GM19324 (cell line): Measurements from ENCODE around the gene NPW.

Experiments
- ATAC-seq: cut with Tn5 transposase; IDR thresholded peaks from one replicate; pipeline ENCODE4 v1.9.1; 2021; ENCODE audit warnings: mild to moderate bottlenecking, moderate library complexity; ENCODE audit not compliant: unreplicated experiment, low FRiP score

The NPW gene

DNA sequence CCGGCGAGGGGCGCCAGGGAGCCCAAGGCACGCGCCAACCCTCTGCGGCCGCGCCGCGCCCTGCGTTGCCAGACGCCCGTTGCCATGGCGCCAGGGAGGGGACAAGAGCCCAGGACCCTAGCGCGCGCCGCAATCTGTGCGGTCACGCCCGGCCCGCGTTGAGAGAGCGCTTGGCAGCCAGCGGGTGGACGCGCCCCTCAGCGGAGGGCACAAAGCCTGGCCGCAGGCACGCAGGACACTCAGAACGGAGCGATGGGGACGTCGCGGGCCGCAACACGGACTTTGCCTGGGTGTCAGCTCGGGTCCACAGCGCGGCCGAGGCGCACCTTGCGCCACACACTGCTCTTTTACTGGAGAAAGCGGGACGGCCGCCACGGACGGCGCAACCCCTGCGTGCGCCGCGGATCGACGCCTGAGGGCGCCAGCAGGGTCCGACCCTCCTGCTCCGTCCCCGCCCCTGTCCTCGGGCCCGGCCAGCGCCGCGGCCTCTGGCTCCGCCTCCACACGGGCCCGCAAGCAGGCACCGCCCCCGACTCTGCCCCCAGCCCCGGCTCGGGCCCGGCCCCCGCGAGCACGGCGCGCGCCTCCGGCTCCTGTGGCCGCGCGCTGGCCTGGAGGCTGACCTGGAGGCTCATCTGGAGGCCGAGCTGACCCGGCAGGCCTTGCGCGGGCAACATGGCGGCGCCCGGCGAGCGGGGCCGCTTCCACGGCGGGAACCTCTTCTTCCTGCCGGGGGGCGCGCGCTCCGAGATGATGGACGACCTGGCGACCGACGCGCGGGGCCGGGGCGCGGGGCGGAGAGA lies 35.8 kb upstream of the NPW start, which contains the start of gene GFER:
TSS of gene GFER (plus strand) at position 650 of the 803 bp plus-strand sequence. CDS start at position 676, 26 bp downstream.
- peak; percentile 86 for ATAC-seq

DNA sequence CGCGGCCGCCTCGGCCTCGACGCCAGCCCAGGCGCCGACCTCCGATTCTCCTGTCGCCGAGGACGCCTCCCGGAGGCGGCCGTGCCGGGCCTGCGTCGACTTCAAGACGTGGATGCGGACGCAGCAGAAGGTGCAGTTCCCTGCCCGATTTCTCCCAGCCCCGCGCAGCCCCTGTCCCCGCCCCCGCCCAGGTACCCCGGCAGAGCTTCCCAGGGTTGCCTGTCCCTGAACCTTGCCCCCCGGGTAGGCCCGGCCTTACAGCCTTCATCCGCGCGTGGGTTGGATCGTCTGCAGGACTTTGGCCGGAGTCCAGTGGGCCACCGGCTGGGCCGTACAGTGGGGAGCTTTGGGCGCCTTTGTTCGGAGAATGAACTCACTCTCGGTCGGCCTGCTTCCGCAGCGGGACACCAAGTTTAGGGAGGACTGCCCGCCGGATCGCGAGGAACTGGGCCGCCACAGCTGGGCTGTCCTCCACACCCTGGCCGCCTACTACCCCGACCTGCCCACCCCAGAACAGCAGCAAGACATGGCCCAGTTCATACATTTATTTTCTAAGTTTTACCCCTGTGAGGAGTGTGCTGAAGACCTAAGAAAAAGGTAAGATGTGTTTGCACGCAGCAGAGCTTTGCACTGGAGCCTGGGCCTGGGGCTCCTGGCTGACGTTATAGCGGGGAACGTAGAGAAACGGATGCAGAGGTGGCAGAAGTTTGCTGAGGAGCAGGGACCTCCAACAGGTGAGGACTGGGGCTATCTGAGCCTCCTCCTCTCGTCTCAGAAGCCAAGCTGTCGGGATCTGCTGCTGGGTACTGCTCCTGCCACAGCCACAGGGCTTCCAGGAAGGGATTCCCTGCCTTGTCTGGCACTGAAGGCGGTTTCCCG lies 35.0 kb upstream of the NPW start:
- ATAC-seq: peak; percentile 11

GRCh38 chr16:1985466-1986150 lies 34.0 kb upstream of the NPW start:
- ATAC-seq: no peak

GRCh38 chr16:1987198-1987597 lies 32.4 kb upstream of the NPW start:
- ATAC-seq: no peak

DNA sequence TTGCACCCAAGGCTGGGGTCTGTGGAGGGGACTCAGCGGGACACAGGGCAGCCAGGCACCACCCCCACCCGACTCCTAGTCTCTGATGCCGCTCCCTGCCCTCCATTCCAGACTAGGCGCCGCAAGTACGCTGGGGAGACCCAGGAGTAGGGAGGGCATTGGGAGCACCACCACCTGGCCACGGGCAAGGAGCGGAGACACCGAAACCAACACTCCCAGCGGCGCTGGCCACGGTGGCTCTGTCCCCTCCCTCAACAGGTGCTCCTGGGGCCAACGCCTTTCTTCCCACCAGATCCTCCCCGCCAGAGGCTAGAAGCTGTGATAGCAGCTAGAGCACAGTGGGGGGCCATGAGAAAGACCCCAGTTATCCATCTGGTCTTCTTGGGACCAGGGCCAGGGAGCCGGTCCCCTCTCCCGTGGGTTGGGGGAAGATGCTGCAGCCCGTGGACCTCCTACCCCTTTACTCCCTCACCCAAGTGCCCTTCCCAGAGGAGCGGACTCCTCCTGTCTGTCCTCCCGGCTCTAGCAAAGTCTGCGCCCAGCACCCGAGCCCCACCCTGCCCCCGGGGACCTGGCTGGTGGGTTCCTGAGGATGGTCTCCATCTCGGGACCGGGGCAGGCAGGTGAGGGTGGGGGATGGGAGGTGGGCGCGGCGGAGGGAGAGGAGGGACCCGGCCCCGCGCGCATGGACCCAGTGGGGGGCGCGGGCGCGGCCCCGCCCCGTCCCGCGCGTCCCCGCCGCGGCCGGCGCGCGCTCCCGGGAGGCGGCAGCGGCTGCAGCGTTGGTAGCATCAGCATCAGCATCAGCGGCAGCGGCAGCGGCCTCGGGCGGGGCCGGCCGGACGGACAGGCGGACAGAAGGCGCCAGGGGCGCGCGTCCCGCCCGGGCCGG lies 30.1 kb upstream of the NPW start, which contains the start of gene SYNGR3:
TSS of gene SYNGR3 (plus strand) at position 762 of the 892 bp plus-strand sequence. CDS start 133 bp downstream, outside the sequence.
- no peak for ATAC-seq

DNA sequence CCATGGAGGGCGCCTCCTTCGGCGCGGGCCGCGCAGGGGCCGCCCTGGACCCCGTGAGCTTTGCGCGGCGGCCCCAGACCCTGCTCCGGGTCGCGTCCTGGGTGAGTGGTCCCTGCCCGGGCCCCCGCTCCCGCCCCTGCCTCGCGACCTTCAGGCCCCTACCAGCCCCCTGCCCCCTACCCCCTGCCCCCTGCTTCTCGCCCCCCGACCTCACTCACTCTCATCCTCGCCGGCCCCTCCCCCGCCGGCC lies 29.6 kb upstream of the NPW start:
- no peak for ATAC-seq

DNA sequence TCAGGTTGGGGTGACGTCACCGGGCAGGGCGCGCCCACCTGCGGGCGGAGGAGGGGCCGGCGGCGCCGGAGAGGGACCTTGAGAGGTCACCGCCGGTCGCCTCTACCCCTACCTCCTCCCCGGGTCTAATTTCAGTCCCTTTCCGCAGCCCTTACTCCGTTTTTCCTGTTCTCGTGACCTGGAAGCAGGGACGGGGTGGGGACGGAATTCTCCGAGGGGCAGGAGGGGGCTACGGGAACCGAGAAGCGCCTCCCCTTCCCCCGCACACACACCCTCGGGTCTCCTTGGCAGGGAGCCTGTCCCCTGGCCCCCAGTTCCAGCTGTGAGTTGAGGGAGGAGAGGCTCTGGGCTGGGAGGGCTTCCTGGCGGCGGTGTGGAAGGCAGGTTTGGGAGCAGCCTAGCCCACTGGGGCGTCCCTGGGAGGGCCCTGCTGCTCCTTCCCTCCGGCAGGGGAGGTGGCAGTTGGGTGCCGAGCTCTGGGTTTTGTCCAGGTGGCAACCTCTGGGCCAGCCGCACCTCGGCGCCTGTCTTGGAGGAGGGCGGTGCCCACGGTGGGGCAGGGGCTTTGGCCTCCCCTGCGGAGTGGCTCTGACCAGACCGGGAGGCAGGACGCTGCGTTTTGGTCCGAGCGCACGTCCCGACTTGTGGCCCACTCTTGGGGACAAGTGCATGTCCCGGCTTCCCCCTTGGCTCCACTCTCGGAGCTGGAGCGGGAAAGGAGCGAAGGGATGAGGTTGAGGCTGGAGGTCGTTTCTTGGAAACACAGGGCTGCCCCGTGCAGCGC lies 29.0 kb upstream of the NPW start:
- ATAC-seq: peak; percentile 3

GRCh38 chr16:1991135-1991551 lies 28.4 kb upstream of the NPW start:
- ATAC-seq: peak; percentile 38

- ATAC-seq: no peak
Observed at GRCh38 chr16:1991588-1991947, 28.0 kb upstream of the NPW start.

DNA sequence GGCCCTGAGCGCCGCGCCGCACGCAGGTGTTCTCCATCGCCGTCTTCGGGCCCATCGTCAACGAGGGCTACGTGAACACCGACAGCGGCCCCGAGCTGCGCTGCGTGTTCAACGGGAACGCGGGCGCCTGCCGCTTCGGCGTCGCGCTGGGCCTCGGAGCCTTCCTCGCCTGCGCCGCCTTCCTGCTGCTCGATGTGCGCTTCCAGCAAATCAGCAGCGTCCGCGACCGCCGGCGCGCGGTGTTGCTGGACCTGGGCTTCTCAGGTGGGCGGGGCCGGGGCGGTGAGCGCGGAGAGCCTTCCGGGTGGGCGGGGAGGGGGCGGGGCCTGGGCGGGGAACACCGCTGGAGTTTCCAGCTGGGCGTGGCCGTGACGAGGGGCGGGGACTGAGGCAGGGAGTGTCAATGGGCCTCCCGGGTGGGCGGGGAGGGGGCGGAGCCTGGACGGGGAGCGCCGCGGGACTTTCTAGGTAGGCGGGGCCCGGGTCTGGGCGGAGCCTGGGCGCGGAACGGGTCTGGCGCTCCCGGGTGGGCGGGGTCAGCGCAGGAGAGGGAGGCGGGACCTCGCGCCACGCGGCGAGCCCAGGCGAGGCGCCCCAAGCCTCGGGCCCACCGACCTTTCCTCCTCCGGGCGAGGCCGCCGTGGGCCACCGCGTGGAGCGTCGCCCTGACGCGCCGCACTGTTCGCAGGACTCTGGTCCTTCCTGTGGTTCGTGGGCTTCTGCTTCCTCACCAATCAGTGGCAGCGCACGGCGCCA lies 27.5 kb upstream of the NPW start:
- peak; percentile 41 for ATAC-seq

DNA sequence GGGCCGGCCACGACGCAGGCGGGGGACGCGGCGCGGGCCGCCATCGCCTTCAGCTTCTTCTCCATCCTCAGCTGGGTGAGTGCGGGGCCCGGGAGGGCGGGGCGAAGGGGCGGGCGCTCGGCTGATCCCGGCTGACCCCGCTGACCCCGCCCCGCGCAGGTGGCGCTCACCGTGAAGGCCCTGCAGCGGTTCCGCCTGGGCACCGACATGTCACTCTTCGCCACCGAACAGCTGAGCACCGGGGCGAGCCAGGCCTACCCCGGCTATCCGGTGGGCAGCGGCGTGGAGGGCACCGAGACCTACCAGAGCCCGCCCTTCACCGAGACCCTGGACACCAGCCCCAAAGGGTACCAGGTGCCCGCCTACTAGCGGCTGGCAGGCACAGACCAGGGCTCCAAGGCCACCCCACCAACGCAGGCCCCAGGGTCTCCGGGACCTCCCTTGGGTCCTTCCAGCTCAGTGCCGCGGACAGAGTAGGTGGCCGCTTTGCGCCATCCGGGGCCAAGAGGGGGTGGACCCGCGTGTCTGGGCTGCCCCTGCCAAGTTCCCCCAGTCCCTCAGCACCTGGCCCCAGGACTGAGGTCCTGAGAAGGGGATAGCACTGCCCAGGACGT lies 26.8 kb upstream of the NPW start:
- no peak for ATAC-seq

GRCh38 chr16:1993731-1994131 lies 25.9 kb upstream of the NPW start:
- no peak for ATAC-seq

DNA sequence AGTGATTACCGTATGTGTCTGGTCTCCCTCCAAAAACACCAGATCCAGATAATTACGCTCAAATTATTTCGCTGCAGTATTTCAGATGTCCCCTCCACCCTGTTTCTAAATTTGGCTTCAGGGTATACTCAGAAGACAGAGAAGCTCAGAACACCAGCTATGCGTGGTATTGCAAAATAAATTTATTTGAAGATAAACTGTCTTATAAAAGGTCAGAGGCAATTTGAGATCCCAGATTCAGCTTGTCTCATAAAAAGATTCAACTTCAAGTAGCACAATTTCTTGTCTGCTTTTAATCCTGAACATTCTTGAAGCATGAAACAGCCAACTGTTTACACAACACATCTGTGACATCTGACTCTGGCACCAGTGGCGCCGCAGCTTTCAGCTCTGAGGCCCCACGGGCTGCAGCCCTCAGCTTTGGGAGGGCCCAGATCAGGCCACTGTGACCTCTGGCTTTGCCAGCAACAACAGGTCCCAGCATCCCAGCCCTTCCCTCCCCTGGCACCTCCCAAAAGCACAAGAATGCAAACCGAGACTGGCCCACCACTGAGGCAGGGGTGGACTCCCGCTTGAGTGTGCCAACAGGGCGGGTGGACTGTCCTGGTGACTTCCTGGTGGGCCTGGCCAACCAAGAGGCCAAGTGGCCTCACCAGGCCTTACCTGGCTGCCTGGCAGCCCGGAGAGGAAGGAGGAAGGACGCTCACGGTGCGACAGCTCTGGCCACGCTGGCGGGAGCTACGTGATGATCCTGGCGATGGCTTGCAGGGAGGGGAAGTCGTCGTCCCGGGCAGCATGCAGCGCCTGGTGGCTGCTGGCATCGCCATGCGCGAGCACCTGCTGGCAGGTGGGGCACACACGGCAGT lies 21.9 kb upstream of the NPW start:
- no peak for ATAC-seq

GRCh38 chr16:1998360-1998835 lies 21.2 kb upstream of the NPW start:
- no peak for ATAC-seq

DNA sequence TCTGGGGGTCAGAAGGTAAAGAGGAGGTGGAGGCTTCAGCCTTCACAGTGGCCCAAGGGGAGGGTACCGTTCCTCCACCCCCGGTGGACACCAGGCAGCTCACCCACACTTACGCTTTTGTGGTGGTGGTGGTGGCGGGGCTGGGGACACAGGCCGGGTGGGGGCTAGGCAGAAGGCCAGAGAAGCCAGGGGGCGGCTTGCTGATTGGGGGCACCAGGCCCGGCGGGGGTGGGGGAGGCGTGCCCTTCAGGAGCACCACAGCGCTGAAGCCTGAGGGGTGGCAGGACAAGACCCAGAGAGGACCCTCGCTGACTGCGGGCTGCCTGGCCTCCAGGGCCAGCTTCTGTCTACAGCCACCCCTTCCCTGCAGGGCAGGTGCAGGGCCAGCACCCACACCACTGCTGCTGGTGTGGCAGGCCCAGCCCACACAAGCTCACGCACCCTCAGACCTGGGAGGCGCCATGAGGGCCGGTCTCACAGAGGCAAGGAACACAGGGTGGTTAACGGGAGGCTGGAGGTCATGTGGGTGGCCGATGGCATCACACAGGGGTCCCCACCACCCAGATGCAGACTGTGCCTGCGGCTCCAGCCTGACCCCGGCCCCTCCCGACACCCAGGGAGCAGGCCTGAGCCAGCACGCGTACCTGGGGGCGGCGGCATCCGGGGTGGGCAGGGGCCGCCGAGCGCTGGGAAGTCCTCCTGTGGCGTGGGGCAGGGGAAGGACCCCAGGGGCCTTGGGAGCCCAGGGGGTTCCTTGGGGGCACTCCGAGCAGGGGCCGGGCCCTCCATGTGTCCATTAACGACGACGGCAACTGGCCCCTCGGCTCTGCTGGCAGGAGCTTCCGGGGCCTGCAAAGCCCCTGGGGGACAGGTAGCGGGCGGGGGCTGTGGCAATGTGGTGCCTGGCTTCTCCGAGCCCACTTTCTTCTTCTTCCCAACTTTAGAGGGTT lies 20.5 kb upstream of the NPW start:
- no peak for ATAC-seq

- no peak for ATAC-seq
Observed at GRCh38 chr16:1999866-2000514, 19.6 kb upstream of the NPW start.
